ENCODE measurements around the gene RYR1. TPM values are rescaled to one million over a fixed set of nuclear protein-coding genes. Genes with fewer than 3 reads are reported as not detected.

The RYR1 gene
- total and polyA plus RNA-seq, 10 of the 15 experiments (the other 5 are each of a cell fraction or from before 2014, with no cell fraction given) = under 0.01 to 0.32 (median 0.07) TPM; not detected in 1

GRCh38 chr19:38592940-38593339 lies 159.4 kb downstream of the RYR1 start:
- H3K9ac ChIP-seq (ENCODE audit: control insufficient read depth, insufficient read depth, low read length) = no peak overlapping the region
- no peak overlapping the region for H2AFZ ChIP-seq (ENCODE audit: control insufficient read depth, low read depth, low read length)
- no peaks in the 10 kb centered on the region for H3K9me3 ChIP-seq (replicated peaks; ENCODE audit: control insufficient read depth, insufficient read depth, low read length)
- FAIRE-seq = no peak
- peaks cover 17 to 28% of the 10 kb centered on the region in 2 experiments; a peak in 3 of 4 replicates for H3K36me3 ChIP-seq (ENCODE audit: control insufficient read depth in 2 of 2, insufficient read depth in 2 of 2, low read length in 1 of 2)
- ChIA-PET RAD21 (ENCODE audit: unreplicated experiment) (no interaction called here), POLR2A (interaction anchor here (0.6 kb wide), 1 partner anchor 98 kb away, joined by 6 read pairs; no protein-coding TSS in a partner anchor), CTCF (interaction anchor here (0.8 to 2.4 kb wide), 3 partner anchors 23 to 44 kb away, joined by 3 to 12 read pairs (median 3); no protein-coding TSS in a partner anchor), SMC1A (ENCODE audit: uncharacterized antibody, unreplicated experiment) (interaction anchor here (0.6 to 1.1 kb wide), 2 partner anchors 16 to 49 kb away, joined by 3 read pairs; no protein-coding TSS in a partner anchor)
- TF ChIP-seq, protein P1, sequence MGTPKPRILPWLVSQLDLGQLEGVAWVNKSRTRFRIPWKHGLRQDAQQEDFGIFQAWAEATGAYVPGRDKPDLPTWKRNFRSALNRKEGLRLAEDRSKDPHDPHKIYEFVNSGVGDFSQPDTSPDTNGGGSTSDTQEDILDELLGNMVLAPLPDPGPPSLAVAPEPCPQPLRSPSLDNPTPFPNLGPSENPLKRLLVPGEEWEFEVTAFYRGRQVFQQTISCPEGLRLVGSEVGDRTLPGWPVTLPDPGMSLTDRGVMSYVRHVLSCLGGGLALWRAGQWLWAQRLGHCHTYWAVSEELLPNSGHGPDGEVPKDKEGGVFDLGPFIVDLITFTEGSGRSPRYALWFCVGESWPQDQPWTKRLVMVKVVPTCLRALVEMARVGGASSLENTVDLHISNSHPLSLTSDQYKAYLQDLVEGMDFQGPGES (IDR thresholded peaks at IDR 0.05) = no peak
- TF ChIP-seq, protein P2, sequence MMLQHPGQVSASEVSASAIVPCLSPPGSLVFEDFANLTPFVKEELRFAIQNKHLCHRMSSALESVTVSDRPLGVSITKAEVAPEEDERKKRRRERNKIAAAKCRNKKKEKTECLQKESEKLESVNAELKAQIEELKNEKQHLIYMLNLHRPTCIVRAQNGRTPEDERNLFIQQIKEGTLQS (IDR thresholded peaks at IDR 0.05; ENCODE audit: borderline replicate concordance, extremely low read depth, low read depth, low read length) = no peak
- TF ChIP-seq ZNF217 (IDR thresholded peaks at IDR 0.05) = no peak
- no peak for TF ChIP-seq DPF2 (IDR thresholded peaks at IDR 0.05)
- no peaks in the 10 kb centered on the region for H3K4me1 ChIP-seq (ENCODE audit: control insufficient read depth, insufficient read depth, low read length)
- WGBS (ENCODE audit: insufficient coverage, insufficient replicate concordance, low lambda C conversion rate, missing lambda C conversion rate) = 99% methylated on average over 6 of the region's 6 CpGs
- no peak overlapping the region for H3K27ac ChIP-seq (ENCODE audit: control insufficient read depth, insufficient read depth)
- H3K4me2 ChIP-seq (ENCODE audit: control insufficient read depth, insufficient read depth) = no peak overlapping the region
- H3K27me3 ChIP-seq (replicated peaks in 1 of 2; ENCODE audit: control insufficient read depth in 2 of 2, insufficient read depth in 2 of 2, low read length in 1 of 2) = no peaks in the 10 kb centered on the region
- in situ Hi-C loops (cut with MboI) = no loop called here
- BruUV-seq (replicated peaks) = no TSS peak
- DNase-seq (ENCODE audit: low read depth, low spot score) = no peak
- peak; percentile 28; the same call in 1 of the 3 replicates for ATAC-seq
- H4K20me1 ChIP-seq (ENCODE audit: control insufficient read depth, insufficient read depth) = no peaks in the 10 kb centered on the region
- intact Hi-C loops (cut with micrococcal nuclease; ENCODE audit: unreplicated experiment) = no loop called here
- H3K79me2 ChIP-seq (ENCODE audit: control insufficient read depth, insufficient read depth, low read length) = no peaks in the 10 kb centered on the region
- H3K4me3 ChIP-seq = no peak overlapping the region
